ENCODE data around the gene SLC44A5.

SLC44A5 gene

GRCh38 chr1:75165264-75165663 is 445.6 kb downstream of the SLC44A5 start:
- DNase-seq (ENCODE audit: low read depth): no peak
- no peak overlapping the region for H3K4me3 ChIP-seq (ENCODE audit: low read depth, low read length)

GRCh38 chr1:75159154-75159553 is 451.8 kb downstream of the SLC44A5 start:
- DNase-seq (ENCODE audit: low read depth): no peak
- H3K4me3 ChIP-seq (ENCODE audit: low read depth, low read length): no peak overlapping the region
